GM12891 (cell line): ENCODE measurements around the gene CASP10.
A peak's percentile ranks its signal among the peaks of the same experiment; 100 is the strongest.
"Not testable (repeated sequence)": the region's sequence is repeated elsewhere in the genome, so short reads cannot be mapped to it uniquely, and the experiment has no call there.

Experiments
- DNase-seq: peaks from one replicate; pipeline ENCODE4 v3.0.0; 2011; ENCODE audit warnings: low spot score; ENCODE audit not compliant: insufficient read length
- FAIRE-seq: peaks from 2 replicates; lab custom pipeline; 2011; peaks lifted over from hg19 to GRCh38; lab: Jason Lieb, UNC
- PAX5 ChIP-seq: IDR thresholded peaks from 2 replicates; pipeline ENCODE4 v1.6.1; 2011; ENCODE audit warnings: low read length, moderate library complexity, mild to moderate bottlenecking; ENCODE audit not compliant: insufficient read depth, severe bottlenecking
- POLR2A ChIP-seq: IDR thresholded peaks from 2 replicates; pipeline ENCODE4 v1.6.1; 2011; ENCODE audit warnings: low read depth, low read length, control low read depth
- POLR2AphosphoS5 ChIP-seq: IDR thresholded peaks from 2 replicates; pipeline ENCODE4 v1.6.1; 2011; ENCODE audit warnings: low read depth, low read length, control low read depth
- POU2F2 ChIP-seq: IDR thresholded peaks from 2 replicates; pipeline ENCODE4 v1.6.1; 2011; ENCODE audit warnings: low read depth, mild to moderate bottlenecking, control low read depth, low read length, moderate library complexity
- SPI1 ChIP-seq: IDR thresholded peaks from 2 replicates; pipeline ENCODE4 v1.6.1; 2011; ENCODE audit warnings: low read depth, low read length, control low read depth
- TAF1 ChIP-seq: IDR thresholded peaks from 2 replicates; pipeline ENCODE4 v1.6.1; 2011; ENCODE audit warnings: low read depth, low read length, control low read depth

CASP10 gene

DNA sequence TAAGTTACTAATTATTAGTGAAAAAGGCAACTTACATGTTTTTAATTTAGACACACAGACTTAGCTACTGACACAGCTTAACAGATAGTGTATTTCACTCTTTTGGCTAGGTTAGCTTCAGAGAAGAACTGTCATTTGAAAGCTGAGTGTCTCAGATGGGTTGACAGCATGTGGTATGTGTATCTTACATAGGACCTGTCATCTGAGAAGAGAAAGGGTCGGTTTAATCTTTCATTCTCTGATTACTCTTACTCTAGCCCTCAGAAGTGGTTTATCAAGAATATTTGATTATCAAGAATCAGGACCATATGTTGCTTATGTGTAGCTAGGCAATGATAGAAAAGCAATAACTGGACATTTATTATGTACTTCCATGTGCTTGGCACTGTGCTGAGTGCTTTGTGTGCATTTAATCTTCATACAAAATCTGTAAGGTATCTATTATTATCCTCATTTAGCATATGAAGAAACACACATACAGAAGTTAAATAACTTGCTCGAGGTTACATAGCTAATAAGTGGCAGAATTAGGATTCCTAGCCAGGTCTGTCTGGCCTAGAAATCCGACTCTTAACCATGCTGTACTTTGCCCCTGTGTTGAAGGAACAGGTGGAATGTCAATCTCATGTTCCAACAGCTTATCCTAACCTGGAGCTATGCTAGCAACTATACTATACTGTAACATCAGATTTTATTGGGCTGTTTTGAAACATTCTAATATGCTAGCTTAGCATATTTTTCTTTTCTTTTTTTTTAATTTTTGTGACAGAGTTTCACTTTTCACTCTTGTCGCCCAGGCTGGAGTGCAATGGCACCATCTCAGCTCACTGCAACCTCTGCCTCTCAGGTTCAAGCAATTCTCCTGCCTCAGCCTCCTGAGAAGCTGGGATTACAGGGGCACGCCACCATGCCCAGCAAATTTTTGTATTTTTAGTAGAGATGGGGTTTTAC is 38.6 kb upstream of the CASP10 start:
- DNase-seq (no peak), FAIRE-seq (no peak)
- TF ChIP-seq PAX5 = no peak
- 0 out of 2 replicates have a peak, but pooled peaks have one; percentile 9 for TF ChIP-seq POLR2A

DNA sequence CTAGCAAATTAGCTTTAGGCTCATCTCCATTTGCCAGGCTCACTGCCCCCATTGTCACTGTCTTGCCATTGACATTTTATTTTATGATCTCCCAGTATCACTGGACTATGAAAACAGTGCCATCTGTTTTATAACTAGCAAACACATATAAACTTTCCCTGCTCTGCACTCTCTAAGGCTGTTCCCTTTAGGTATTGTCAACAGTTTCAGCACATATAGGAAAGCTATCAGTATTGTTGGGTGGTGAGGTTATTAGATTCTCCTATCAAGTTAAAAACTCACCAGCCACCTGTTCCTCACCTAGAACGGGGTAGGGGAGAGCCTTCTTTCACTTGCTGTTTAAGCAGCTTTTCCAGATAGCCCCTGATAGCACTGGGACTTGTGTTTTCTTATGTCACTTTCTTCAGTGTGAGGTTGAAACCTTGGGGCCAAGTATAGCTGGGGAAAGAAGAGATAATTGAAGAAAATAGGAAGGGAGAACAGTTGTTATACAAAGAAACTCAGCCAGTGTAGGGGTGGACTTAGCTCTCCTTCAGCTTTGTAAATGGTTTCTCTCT is 34.4 kb upstream of the CASP10 start:
- TF ChIP-seq POLR2A = no peak
- FAIRE-seq (no peak), DNase-seq (no peak)

DNA sequence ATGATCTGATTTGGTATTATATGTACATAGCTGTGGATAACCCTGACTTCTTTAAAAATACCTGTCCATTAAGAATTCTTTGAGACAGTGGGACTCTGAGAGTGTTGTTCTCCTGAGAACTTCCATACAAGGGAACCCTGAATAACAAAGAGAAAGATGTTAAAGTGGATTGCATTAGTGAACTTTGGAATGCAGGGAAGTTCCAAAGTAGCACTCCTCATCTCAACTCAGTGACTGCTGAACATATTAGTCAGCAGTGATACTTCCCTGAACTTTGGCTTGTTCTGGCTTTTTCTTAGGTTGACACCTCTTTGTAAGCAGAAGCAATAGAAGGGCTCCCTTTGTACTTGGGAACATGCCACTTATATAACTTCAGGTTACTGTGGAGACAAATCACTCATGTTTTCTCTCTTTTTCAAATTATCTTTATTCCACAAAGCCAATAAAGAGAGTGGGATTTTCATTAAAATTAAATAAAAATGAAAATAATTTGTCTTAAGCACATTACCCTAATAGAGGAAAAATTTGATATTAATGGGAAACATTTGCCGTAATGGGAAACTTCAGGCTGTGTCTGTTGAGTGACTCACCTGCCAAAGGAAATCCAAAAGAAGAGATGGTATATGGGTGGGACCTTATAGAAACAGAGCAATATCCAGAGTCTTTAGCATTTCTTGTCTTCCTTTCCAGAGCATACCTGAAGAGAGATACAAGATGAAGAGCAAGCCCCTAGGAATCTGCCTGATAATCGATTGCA is 33.7 kb upstream of the CASP10 start:
- DNase-seq = no peak
- TF ChIP-seq POU2F2 (no peak), SPI1 (no peak), TAF1 (no peak), POLR2A (no peak), POLR2AphosphoS5 (no peak), PAX5 (no peak)
- FAIRE-seq = no peak

DNA sequence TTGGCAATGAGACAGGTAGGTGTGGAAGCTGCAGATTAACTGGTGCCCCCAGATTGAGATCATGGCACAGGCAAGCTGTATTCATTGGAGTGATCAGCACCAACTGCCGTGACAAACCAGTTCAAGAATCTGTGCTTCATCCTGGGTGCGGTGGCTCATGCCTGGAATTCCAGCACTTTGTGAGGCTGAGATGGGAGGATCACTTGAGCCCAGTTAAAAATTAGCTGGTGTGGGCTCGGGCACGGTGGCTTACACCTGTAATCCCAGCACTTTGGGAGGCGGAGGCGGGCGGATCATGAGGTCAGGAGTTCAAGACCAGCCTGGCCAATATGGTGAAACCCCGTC is 33.1 kb upstream of the CASP10 start:
- DNase-seq, FAIRE-seq: not testable (repeated sequence)

DNA sequence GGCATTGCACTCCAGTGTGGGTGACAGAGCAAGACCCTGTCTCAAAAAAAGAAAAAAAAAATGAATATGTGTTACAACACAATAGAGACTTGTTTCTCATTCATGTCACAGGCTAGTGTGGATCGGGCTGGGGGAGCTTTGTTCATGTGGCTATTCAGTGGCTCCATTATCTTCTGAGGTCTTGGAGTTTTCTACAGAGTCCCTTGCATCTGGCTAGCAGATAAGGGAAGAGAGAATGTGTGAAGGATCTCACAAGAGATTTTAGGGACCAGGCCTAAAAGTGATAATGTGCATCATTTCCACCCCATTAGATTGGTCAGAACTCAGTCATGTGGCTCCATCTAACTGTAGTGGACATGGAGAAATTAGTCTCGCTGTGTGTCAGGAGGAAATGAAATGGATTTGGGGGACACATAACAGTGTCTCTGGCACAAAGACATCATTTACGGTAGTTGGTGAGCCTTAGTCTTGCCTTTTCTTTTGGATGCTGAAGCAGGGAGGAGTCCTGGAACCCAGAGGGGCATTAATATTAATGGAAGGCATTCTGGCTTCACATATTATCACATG is 32.4 kb upstream of the CASP10 start:
- no peak for FAIRE-seq
- TF ChIP-seq PAX5 (no peak), SPI1 (no peak), POLR2AphosphoS5 (no peak), POU2F2 (no peak)

DNA sequence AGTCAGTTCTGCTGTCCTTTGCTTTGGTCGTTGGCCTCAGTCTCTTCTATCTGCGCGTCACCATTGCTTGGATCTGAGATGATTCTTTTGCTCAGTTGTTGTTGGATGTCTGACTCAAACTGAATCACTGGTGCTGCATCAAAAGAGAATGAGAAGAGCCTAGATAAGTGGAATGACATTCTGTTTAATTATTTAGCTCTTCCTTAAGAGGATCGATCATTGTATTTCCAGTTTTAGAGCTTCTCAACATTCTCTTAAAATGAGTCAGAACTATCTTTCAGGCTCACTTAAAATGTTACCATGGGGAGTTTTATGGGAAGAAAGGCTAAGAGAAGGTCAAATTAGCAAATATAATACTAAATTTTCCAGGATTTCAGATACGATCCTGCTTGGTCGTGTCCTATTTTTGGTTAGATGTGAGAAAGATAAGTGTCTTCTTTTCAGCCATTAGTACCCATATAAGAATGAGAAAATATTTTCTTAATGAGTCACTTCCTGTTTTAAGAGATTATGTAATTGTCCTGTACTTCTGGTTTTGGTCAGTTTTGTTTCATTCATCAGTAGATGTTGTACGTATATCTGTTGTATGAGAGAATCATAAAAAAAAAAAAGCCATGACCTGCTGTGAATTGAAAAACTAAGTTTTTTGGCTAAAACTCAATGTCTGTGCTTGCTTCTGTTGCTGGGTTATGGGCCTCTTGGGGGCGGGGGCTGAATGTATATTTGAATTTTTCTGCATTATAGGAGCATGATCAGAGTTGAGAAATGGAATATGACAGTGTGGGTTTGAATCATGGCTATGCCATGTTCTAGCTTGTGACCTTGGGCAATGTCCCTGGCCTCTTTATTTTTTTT is 31.6 kb upstream of the CASP10 start:
- TF ChIP-seq PAX5 = no peak
- no peak for TF ChIP-seq TAF1
- TF ChIP-seq SPI1 = peak; percentile 68
- FAIRE-seq = no peak
- DNase-seq = no peak

More for the DNA sequence above, 32.4 kb upstream of the CASP10 start:
- DNase-seq = no peak

DNA sequence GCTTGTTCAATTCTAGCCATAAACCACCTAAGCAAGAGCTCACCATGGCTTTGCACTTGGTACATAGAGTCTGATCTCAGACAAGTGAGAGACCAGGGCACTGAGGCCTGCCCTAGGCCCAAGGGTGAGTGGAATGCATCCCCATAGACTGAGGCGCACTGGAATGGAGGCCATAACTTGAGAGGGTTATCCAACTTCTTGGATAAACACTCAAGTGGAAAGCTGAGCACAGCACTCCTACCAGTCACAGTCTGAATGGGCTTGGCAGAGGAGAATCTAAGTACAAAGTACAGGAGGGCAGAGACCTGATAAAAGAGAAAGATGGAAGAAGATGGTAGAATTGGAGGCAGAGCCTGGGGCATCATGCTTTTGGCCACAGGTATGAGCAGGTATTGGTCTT is 30.4 kb upstream of the CASP10 start:
- DNase-seq (no peak), FAIRE-seq (no peak)
- TF ChIP-seq POLR2AphosphoS5 (no peak), PAX5 (no peak), POLR2A (no peak), SPI1 (no peak), TAF1 (no peak), POU2F2 (no peak)

DNA sequence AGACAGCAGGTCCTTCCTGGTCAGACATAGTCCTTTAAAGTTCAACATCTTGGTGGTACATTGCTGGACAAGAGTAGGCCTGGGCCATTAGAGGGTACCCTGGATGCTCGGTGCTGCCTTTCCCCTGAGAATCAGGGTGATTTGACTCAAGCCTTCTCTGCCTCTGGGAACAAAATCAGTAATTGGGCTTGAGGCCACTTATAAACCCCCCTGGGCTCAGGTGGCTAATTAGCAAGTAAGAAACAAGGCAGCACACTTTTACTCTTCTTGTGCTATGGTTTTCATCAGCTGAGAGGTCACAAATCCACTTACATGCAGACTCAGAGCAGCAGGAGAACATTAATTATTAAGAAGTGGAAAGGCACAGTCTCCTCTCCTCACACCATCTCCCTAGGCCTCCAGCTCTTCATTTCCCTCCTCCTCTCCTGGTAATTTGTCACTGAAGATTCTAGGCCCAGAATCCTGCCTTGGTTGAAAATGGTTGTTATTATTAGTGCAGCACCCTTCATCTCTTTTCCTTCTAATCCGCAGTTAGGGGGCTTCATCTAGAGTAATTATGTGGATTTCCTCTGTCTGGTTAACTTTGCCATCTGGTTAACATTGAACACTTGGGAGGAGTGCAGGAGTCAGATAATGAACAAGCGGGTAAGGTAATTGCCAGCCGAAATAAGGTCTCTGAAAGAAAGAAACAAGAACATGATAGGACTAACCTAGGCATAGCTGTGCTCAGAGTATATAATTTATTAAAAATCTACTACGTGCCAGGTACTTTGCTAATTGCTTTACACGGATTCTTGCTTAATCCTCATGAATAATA is 29.7 kb upstream of the CASP10 start:
- DNase-seq (no peak), FAIRE-seq (no peak)

More for the DNA sequence above, 29.7 kb upstream of the CASP10 start:
- no peak for TF ChIP-seq POLR2A
- no peak for TF ChIP-seq POLR2AphosphoS5
- no peak for TF ChIP-seq TAF1
- no peak for TF ChIP-seq PAX5
- no peak for TF ChIP-seq SPI1
- no peak for TF ChIP-seq POU2F2
